GM13977 (cell line): Measurements from ENCODE around the gene NTN4.

Experiments
- DNase-seq: peaks from one replicate; pipeline ENCODE4 v3.0.0; 2012; ENCODE audit warnings: low spot score
- CTCF ChIP-seq: IDR thresholded peaks from 2 replicates; pipeline ENCODE4 v1.5.1; 2012; ENCODE audit warnings: mild to moderate bottlenecking, control low read depth; ENCODE audit not compliant: insufficient read depth; ENCODE audit errors: extremely low read depth, missing control alignments
- in situ Hi-C: fragments of 300-500 bp; cut with MboI; formaldehyde crosslinking; loops from one replicate; pipeline ENCODE4 v1.12.0; 2022; ENCODE audit warnings: low sequenced_read_pairs, low pct_unique_long_range_greater_than_20kb, mixed read lengths, inconsistent platforms; ENCODE audit not compliant: unreplicated experiment

The NTN4 gene

GRCh38 chr12:95705143-95705542 lies 85.4 kb downstream of the NTN4 start:
- DNase-seq: no peak
- no peak for TF ChIP-seq CTCF
- in situ Hi-C loops: no loop called here

- TF ChIP-seq CTCF: no peak
- DNase-seq: no peak
- in situ Hi-C loops: no loop called here
These were observed 86.6 kb downstream of the NTN4 start for GRCh38 chr12:95703986-95704385.

GRCh38 chr12:95701722-95702418 lies 88.7 kb downstream of the NTN4 start:
- no peak for DNase-seq
- in situ Hi-C loops: no loop called here
- no peak for TF ChIP-seq CTCF

- in situ Hi-C loops: no loop called here
- TF ChIP-seq CTCF: no peak
- no peak for DNase-seq
These were observed 89.3 kb downstream of the NTN4 start for GRCh38 chr12:95701275-95701674.

- in situ Hi-C loops: no loop called here
- peak; percentile 70 for DNase-seq
- no peak for TF ChIP-seq CTCF
These were observed 90.2 kb downstream of the NTN4 start for GRCh38 chr12:95700316-95700785.

GRCh38 chr12:95699579-95699978 lies 91.0 kb downstream of the NTN4 start:
- TF ChIP-seq CTCF: no peak
- no peak for DNase-seq

More at GRCh38 chr12:95699579-95699978, 91.0 kb downstream of the NTN4 start:
- in situ Hi-C loops: no loop called here
